Hepatocyte (in vitro differentiated cells): ENCODE measurements around the gene TSPYL4.

Source experiments
- EZH2 ChIP-seq: fragments of 200-600 bp; sonication (generic); IDR thresholded peaks from 2 replicates; pipeline ENCODE4 v1.6.1; 2016; ENCODE audit warnings: antibody characterized with exemption, mild to moderate bottlenecking, borderline replicate concordance
- TF ChIP-seq, protein P1 (sequence below): fragments of 200-600 bp; sonication (generic); IDR thresholded peaks from 2 replicates; pipeline ENCODE4 v1.5.1; 2016; ENCODE audit warnings: antibody characterized with exemption, mild to moderate bottlenecking; ENCODE audit not compliant: poor library complexity

DNA sequence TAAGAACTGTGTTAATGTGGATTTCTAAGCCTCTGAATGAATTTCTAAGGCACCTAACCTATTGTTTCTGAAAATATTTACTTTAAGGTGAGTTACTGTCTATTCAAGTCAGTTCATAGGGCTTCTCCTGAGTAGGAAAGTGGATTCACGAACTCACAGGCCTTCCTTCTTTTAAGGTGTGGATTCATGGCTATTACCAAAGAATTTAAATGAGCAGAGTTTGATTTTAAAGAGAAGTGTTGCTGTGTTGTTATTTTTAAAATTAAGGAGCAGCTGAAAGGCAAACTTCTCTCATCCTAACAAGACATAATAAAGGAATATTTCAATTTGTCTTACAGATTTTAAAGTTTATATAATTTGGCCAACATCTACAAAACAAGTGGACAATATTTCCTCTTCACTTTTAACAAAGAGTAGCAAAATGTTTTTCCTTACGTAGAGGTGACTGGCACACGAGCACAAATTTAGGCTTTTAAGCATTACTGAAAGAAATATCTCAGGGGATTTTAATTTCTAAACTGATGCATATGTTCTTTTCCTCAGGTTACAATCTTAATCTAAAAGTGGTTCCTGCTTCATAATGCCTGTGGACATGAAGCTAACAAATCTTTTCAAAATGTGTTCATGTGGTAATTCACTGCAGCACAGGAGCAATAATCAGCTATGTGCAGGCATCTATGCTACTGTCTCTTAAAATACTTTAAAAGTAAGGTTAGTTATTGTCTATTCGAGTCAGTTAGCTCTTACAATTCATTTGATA, 602 bp upstream of the TSPYL4 start:
- TF ChIP-seq, protein P1, sequence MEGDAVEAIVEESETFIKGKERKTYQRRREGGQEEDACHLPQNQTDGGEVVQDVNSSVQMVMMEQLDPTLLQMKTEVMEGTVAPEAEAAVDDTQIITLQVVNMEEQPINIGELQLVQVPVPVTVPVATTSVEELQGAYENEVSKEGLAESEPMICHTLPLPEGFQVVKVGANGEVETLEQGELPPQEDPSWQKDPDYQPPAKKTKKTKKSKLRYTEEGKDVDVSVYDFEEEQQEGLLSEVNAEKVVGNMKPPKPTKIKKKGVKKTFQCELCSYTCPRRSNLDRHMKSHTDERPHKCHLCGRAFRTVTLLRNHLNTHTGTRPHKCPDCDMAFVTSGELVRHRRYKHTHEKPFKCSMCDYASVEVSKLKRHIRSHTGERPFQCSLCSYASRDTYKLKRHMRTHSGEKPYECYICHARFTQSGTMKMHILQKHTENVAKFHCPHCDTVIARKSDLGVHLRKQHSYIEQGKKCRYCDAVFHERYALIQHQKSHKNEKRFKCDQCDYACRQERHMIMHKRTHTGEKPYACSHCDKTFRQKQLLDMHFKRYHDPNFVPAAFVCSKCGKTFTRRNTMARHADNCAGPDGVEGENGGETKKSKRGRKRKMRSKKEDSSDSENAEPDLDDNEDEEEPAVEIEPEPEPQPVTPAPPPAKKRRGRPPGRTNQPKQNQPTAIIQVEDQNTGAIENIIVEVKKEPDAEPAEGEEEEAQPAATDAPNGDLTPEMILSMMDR, result no peak
- no peak for TF ChIP-seq EZH2
